CD14-positive monocyte (primary cell): ENCODE measurements around the gene JAML. TPM values are rescaled to one million over a fixed set of nuclear protein-coding genes. Genes with fewer than 3 reads are reported as not detected.

Experiments used
- DNase-seq, 3 donors: peaks; one replicate each; pipeline ENCODE4 v3.0.0-alpha.2; 2011 to 2022
- H2AFZ ChIP-seq: 2 replicates; pipeline ENCODE4 v1.6.0; 2012; ENCODE audit warnings: mild to moderate bottlenecking, low read depth, low read length, inconsistent platforms; ENCODE audit not compliant: insufficient read depth, poor library complexity, severe bottlenecking
- H3K27ac ChIP-seq, 2 donors: 1 replicate in 1 of 2; 2 replicates in 1 of 2; pipeline ENCODE4 v1.5.1; 2012 to 2013; ENCODE audit warnings: low read length in 2 of 2, control low read depth in 1 of 2, inconsistent platforms in 1 of 2, low read depth in 1 of 2, mild to moderate bottlenecking in 1 of 2
- H3K27me3 ChIP-seq, 2 donors: one replicate each; pipeline versions ENCODE4 v1.6.0 to v1.6.1; 2011 to 2013; ENCODE audit warnings: low read length in 2 of 2; ENCODE audit not compliant: control insufficient read depth in 2 of 2, insufficient read depth in 2 of 2
- H3K36me3 ChIP-seq, 2 donors: replicated peaks in 1 of 2; 1 replicate in 1 of 2; 2 replicates in 1 of 2; pipeline versions ENCODE4 v1.5.1 to v1.6.1; 2012 to 2013; ENCODE audit warnings: low read length in 2 of 2, control low read depth in 1 of 2, inconsistent platforms in 1 of 2, mild to moderate bottlenecking in 1 of 2; ENCODE audit not compliant: insufficient read depth in 2 of 2, control insufficient read depth in 1 of 2
- H3K4me1 ChIP-seq, 2 donors: 1 replicate in 1 of 2; 2 replicates in 1 of 2; pipeline versions ENCODE4 v1.5.1 to v1.6.1; 2012 to 2013; ENCODE audit warnings: low read length in 2 of 2, control low read depth in 1 of 2, inconsistent platforms in 1 of 2, mild to moderate bottlenecking in 1 of 2, moderate library complexity in 1 of 2; ENCODE audit not compliant: insufficient read depth in 2 of 2, control insufficient read depth in 1 of 2
- H3K4me2 ChIP-seq: replicated peaks from 2 replicates; pipeline ENCODE3; 2012; ENCODE audit warnings: low read length, moderate library complexity, mild to moderate bottlenecking; ENCODE audit not compliant: poor library complexity, severe bottlenecking; ENCODE audit errors: extremely low read depth
- H3K4me3 ChIP-seq, 3 experiments: fragments of 200-600 bp in 1 of 3; sonication (generic) in 1 of 3; replicated peaks in 1 of 3; 1 replicate in 2 of 3; 2 replicates in 1 of 3; pipeline ENCODE4 v1.5.1; 2011 to 2013; ENCODE audit warnings: low read length in 3 of 3, mild to moderate bottlenecking in 3 of 3, control low read depth in 2 of 3, low read depth in 2 of 3, inconsistent platforms in 1 of 3, moderate library complexity in 1 of 3
- H3K79me2 ChIP-seq: 2 replicates; pipeline ENCODE4 v1.6.0; 2012; ENCODE audit warnings: mild to moderate bottlenecking, control low read depth, inconsistent platforms, low read length, moderate library complexity; ENCODE audit not compliant: insufficient read depth
- H3K9ac ChIP-seq: 2 replicates; pipeline ENCODE4 v1.6.0; 2017; ENCODE audit warnings: low read length, mild to moderate bottlenecking; ENCODE audit not compliant: insufficient read depth, poor library complexity, severe bottlenecking
- H3K9me3 ChIP-seq, 2 donors: replicated peaks in 1 of 2; 1 replicate in 1 of 2; 2 replicates in 1 of 2; pipeline versions ENCODE4 v1.5.1 to v1.6.1; 2012 to 2013; ENCODE audit warnings: low read length in 2 of 2, control low read depth in 1 of 2; ENCODE audit not compliant: control insufficient read depth in 1 of 2, insufficient read depth in 1 of 2
- H4K20me1 ChIP-seq: 2 replicates; pipeline ENCODE4 v1.6.0; 2012; ENCODE audit warnings: mild to moderate bottlenecking, low read length, control low read depth, moderate library complexity; ENCODE audit not compliant: insufficient read depth
- H3K27ac Mint-ChIP-seq, 7 donors: one replicate each; pipeline ENCODE4 v1.8.0; 2020; ENCODE audit warnings: mild to moderate bottlenecking in 7 of 7, mixed read lengths in 7 of 7, moderate library complexity in 6 of 7, inconsistent platforms in 2 of 7
- H3K27me3 Mint-ChIP-seq, 3 donors: one replicate each; pipeline ENCODE4 v1.8.0; 2021 to 2022; ENCODE audit warnings: low read depth in 3 of 3, mild to moderate bottlenecking in 3 of 3, mixed read lengths in 3 of 3, moderate library complexity in 3 of 3, inconsistent platforms in 1 of 3
- H3K36me3 Mint-ChIP-seq, 2 donors: one replicate each; pipeline ENCODE4 v1.8.0; 2020; ENCODE audit warnings: mixed read lengths in 2 of 2, inconsistent platforms in 1 of 2, mild to moderate bottlenecking in 1 of 2
- H3K4me1 Mint-ChIP-seq: one replicate; pipeline ENCODE4 v1.8.0; 2020; ENCODE audit warnings: mild to moderate bottlenecking, mixed read lengths
- H3K4me3 Mint-ChIP-seq, 2 donors: one replicate each; pipeline ENCODE4 v1.8.0; 2020; ENCODE audit warnings: mild to moderate bottlenecking in 2 of 2, mixed read lengths in 2 of 2, moderate library complexity in 1 of 2
- H3K9me3 Mint-ChIP-seq, 7 donors: one replicate each; pipeline ENCODE4 v1.8.0; 2020 to 2022; ENCODE audit warnings: mixed read lengths in 7 of 7, mild to moderate bottlenecking in 6 of 7, moderate library complexity in 6 of 7, inconsistent platforms in 2 of 7
- WGBS: methylation state at CpG from one replicate; pipeline ENCODE4 v1.1.5; 2013; ENCODE audit warnings: missing lambda C conversion rate; ENCODE audit not compliant: insufficient coverage; 5-methylcytosine and 5-hydroxymethylcytosine counted together
- intact Hi-C, 2 donors: fragments of 100-400 bp; cut with micrococcal nuclease; formaldehyde crosslinking; loops; one replicate each; pipeline versions ENCODE4 v1.15.0 to v1.15.1; 2023
- polyA plus RNA-seq, 3 donors: library from polyadenylated mRNA; depleted of rRNA in 1 of 3; unstranded in 2 of 3; stranded (reverse) in 1 of 3; fragments of 300-500 nt in 2 of 3; fragments of >200 nt in 1 of 3; fragmentation: Illumina TruSeq in 2 of 3; gene quantifications; 1 replicate in 2 of 3; 2 replicates in 1 of 3; pipeline ENCODE4 v1.2.3, GENCODE V29; 2012 to 2021
- TF ChIP-seq, protein P1 (sequence below): fragments of 200-600 bp; IDR thresholded peaks from one replicate; pipeline ENCODE4 v1.8.0; 2022; ENCODE audit warnings: antibody characterized with exemption, mild to moderate bottlenecking

JAML gene
- polyA plus RNA-seq, 3 donors = 316 to 968 (median 748) TPM

DNA sequence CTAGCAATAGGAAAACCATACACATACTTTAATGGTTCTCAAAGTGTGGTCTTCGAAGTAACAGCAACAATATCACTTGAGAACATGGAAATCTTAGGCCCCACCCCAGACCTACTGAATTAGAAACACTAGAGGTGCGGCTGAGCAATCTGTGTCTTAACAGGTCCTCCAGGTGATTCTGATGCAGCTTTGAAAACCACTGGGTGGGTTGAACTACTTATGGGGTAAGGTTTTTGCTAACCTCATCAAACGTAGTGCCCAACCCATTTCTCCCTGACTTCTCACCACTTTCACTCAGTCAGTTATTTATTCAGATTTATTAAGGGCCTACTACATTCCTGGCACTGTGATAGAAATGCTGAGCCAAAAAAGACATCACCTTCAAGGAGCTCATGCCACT is 35.5 kb upstream of the JAML start:
- Mint-ChIP-seq H3K9me3 (peaks cover 0 to 13% (median 3%) of the 10 kb centered on the region in 7 donors), H3K27me3 (peaks cover 3 to 15% (median 8%) of the 10 kb centered on the region in 3 donors), H3K36me3 (peaks cover 47 to 51% of the 10 kb centered on the region in 2 donors), H3K27ac (no peak overlapping the region), H3K4me3 (no peak overlapping the region), H3K4me1 (peaks cover 41% of the 10 kb centered on the region)
- Histone ChIP-seq H3K9ac (no peak overlapping the region), H3K4me1 (peaks cover 28 to 35% of the 10 kb centered on the region in 2 donors), H3K9me3 (peaks cover 0 to 4% of the 10 kb centered on the region in 2 donors), H3K79me2 (no peaks in the 10 kb centered on the region), H4K20me1 (no peaks in the 10 kb centered on the region), H3K4me3 (no peak overlapping the region), H3K4me2 (no peak overlapping the region), H2AFZ (no peak overlapping the region), H3K36me3 (peaks cover 2 to 40% of the 10 kb centered on the region in 2 donors), H3K27ac (no peak overlapping the region), H3K27me3 (no peaks in the 10 kb centered on the region)
- DNase-seq = no peak
- TF ChIP-seq, protein P1, sequence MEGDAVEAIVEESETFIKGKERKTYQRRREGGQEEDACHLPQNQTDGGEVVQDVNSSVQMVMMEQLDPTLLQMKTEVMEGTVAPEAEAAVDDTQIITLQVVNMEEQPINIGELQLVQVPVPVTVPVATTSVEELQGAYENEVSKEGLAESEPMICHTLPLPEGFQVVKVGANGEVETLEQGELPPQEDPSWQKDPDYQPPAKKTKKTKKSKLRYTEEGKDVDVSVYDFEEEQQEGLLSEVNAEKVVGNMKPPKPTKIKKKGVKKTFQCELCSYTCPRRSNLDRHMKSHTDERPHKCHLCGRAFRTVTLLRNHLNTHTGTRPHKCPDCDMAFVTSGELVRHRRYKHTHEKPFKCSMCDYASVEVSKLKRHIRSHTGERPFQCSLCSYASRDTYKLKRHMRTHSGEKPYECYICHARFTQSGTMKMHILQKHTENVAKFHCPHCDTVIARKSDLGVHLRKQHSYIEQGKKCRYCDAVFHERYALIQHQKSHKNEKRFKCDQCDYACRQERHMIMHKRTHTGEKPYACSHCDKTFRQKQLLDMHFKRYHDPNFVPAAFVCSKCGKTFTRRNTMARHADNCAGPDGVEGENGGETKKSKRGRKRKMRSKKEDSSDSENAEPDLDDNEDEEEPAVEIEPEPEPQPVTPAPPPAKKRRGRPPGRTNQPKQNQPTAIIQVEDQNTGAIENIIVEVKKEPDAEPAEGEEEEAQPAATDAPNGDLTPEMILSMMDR = no peak
- WGBS = 100% methylated on average over 1 of the region's 3 CpGs
- intact Hi-C loops = loop anchor here in 1 of 2 donors (5.0 kb wide), 2 partner anchors 42 to 48 kb away; partner anchors contain the start of gene CD3E

DNA sequence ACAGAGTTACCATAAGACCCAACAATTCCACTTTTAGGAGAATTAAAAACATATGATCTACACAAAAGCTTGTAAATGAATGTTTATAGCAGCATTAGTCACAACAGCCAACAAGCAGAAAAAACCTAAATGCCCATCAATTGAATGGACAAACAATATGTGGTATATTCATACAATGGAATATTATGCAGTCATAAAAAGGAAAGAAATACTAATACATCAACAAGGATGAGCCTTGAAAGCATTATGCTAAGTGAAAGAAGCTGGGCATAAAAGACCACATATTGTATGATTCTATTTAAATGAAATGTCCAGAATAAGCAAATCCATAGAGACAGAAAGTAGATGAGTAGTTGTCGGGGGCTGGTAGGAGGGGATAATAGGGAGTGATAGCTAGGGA is 34.3 kb upstream of the JAML start:
- H3K4me3 ChIP-seq = no peak overlapping the region
- H2AFZ ChIP-seq = no peak overlapping the region
- Mint-ChIP-seq H3K36me3 (peaks cover 56 to 61% of the 10 kb centered on the region in 2 donors), H3K27me3 (peaks cover 3 to 9% (median 4%) of the 10 kb centered on the region in 3 donors), H3K9me3 (peaks cover 0 to 13% (median 3%) of the 10 kb centered on the region in 7 donors), H3K4me3 (no peak overlapping the region), H3K27ac (no peak overlapping the region), H3K4me1 (peaks cover 33% of the 10 kb centered on the region)
- no peak overlapping the region for H3K9ac ChIP-seq
- peaks cover 0 to 4% of the 10 kb centered on the region in 2 donors for H3K9me3 ChIP-seq
- no peak overlapping the region for H3K4me2 ChIP-seq
- no peaks in the 10 kb centered on the region for H4K20me1 ChIP-seq
- H3K4me1 ChIP-seq = peaks cover 24% of the 10 kb centered on the region in 2 donors
- WGBS = no CpG with 5 or more reads among the region's 1 CpG
- TF ChIP-seq, protein P1 = no peak
- no peak for DNase-seq
- no peaks in the 10 kb centered on the region for H3K27me3 ChIP-seq
- intact Hi-C loops = no loop called here
- no peaks in the 10 kb centered on the region for H3K79me2 ChIP-seq
- no peak overlapping the region for H3K27ac ChIP-seq
- peaks cover 5 to 49% of the 10 kb centered on the region in 2 donors for H3K36me3 ChIP-seq
